PC-9 (cell line): ENCODE data around the gene STARD13. TPM values are rescaled to one million over a fixed set of nuclear protein-coding genes. Genes with fewer than 3 reads are reported as not detected.

Experiments used
- BruUV-seq: library from RNA; stranded (reverse); fragments of 400-500 nt; replicated peaks from 2 replicates; lab custom pipeline; 2021; lab: Mats Ljungman, UMichigan
- CTCF ChIA-PET: fragments of 300-600 bp; sonication (Branson Sonifier 250); formaldehyde crosslinking; loops from one replicate; lab custom pipeline; 2022; ENCODE audit warnings: antibody characterized with exemption; lab: Charles Lee
- POLR2A ChIA-PET: fragments of 300-600 bp; sonication (Branson Sonifier 250); formaldehyde crosslinking; loops from one replicate; lab custom pipeline; 2022; ENCODE audit warnings: antibody characterized with exemption; ENCODE audit not compliant: unreplicated experiment; lab: Charles Lee
- DNase-seq, 2 experiments: peaks; one replicate each; pipeline versions ENCODE4 v3.0.0 to v3.0.0-alpha.2; 2015 to 2022; ENCODE audit warnings: mixed read lengths in 1 of 2
- H2AFZ ChIP-seq: fragments of 200-600 bp; sonication (generic); 2 replicates; pipeline ENCODE4 v1.8.1; 2017; ENCODE audit warnings: antibody characterized with exemption
- H3F3A ChIP-seq: fragments of 200-600 bp; sonication (generic); 2 replicates; pipeline ENCODE4 v1.8.1; 2017; ENCODE audit warnings: antibody characterized with exemption, mild to moderate bottlenecking, low read depth; ENCODE audit not compliant: insufficient read depth
- H3K27ac ChIP-seq: fragments of 200-600 bp; sonication (generic); 2 replicates; pipeline ENCODE4 v1.6.1; 2016; ENCODE audit warnings: mixed run types
- H3K27me3 ChIP-seq: fragments of 200-600 bp; sonication (generic); 2 replicates; pipeline ENCODE4 v1.6.1; 2016; ENCODE audit warnings: low read depth, mixed run types; ENCODE audit not compliant: insufficient read depth
- H3K36me3 ChIP-seq: fragments of 200-600 bp; sonication (generic); 2 replicates; pipeline ENCODE4 v1.6.1; 2016; ENCODE audit warnings: low read depth, mixed run types
- H3K4me1 ChIP-seq: fragments of 200-600 bp; sonication (generic); replicated peaks from 2 replicates; pipeline ENCODE4 v1.6.1; 2016; ENCODE audit warnings: mixed run types; ENCODE audit not compliant: insufficient read depth
- H3K4me2 ChIP-seq: fragments of 200-600 bp; sonication (generic); 2 replicates; pipeline ENCODE4 v1.6.1; 2017; ENCODE audit warnings: mixed run types
- H3K4me3 ChIP-seq: fragments of 200-600 bp; sonication (generic); 2 replicates; pipeline ENCODE4 v1.6.1; 2016; ENCODE audit warnings: mixed run types
- H3K79me2 ChIP-seq: fragments of 200-600 bp; sonication (generic); 2 replicates; pipeline ENCODE4 v1.6.1; 2017; ENCODE audit warnings: low read depth, mixed run types
- H3K9me2 ChIP-seq: fragments of 200-600 bp; sonication (generic); 2 replicates; pipeline ENCODE4 v1.8.1; 2017; ENCODE audit warnings: mild to moderate bottlenecking; ENCODE audit not compliant: insufficient read depth
- H3K9me3 ChIP-seq: fragments of 200-600 bp; sonication (generic); 2 replicates; pipeline ENCODE4 v1.8.1; 2016; ENCODE audit warnings: low read depth; ENCODE audit not compliant: insufficient read depth
- H4K20me1 ChIP-seq: fragments of 200-600 bp; sonication (generic); 2 replicates; pipeline ENCODE4 v1.8.1; 2017; ENCODE audit not compliant: insufficient read depth
- EZH2 ChIP-seq: fragments of 200-600 bp; sonication (generic); IDR thresholded peaks from 2 replicates; pipeline ENCODE4 v1.8.0; 2017; ENCODE audit warnings: antibody characterized with exemption, low read depth
- intact Hi-C: fragments of 100-400 bp; cut with micrococcal nuclease; formaldehyde crosslinking; loops from one replicate; pipeline ENCODE4 v1.10.0; 2022; ENCODE audit not compliant: unreplicated experiment
- total RNA-seq: library from RNA; stranded (reverse); gene quantifications from 2 replicates; pipeline ENCODE4 v1.2.3, GENCODE V29; 2021
- TF ChIP-seq, protein P1 (sequence below): fragments of 200-600 bp; sonication (generic); conservative IDR thresholded peaks from 2 replicates; pipeline ENCODE4 v1.6.1; 2017; ENCODE audit warnings: mixed run types, antibody characterized with exemption, mild to moderate bottlenecking, moderate library complexity

STARD13 gene
- total RNA-seq, 1 experiment from 2014 or later, result 19.6 TPM

- Histone ChIP-seq H3K27me3 (no peaks in the 10 kb centered on the region), H3K9me2 (no peaks in the 10 kb centered on the region), H3K9me3 (no peaks in the 10 kb centered on the region), H3K36me3 (no peaks in the 10 kb centered on the region), H3K4me3 (no peak overlapping the region), H4K20me1 (no peaks in the 10 kb centered on the region), H3K79me2 (no peaks in the 10 kb centered on the region), H3K4me1 (no peaks in the 10 kb centered on the region), H2AFZ (no peak overlapping the region), H3F3A (no peaks in the 10 kb centered on the region), H3K4me2 (no peak overlapping the region), H3K27ac (no peak overlapping the region)
- TF ChIP-seq, protein P1, sequence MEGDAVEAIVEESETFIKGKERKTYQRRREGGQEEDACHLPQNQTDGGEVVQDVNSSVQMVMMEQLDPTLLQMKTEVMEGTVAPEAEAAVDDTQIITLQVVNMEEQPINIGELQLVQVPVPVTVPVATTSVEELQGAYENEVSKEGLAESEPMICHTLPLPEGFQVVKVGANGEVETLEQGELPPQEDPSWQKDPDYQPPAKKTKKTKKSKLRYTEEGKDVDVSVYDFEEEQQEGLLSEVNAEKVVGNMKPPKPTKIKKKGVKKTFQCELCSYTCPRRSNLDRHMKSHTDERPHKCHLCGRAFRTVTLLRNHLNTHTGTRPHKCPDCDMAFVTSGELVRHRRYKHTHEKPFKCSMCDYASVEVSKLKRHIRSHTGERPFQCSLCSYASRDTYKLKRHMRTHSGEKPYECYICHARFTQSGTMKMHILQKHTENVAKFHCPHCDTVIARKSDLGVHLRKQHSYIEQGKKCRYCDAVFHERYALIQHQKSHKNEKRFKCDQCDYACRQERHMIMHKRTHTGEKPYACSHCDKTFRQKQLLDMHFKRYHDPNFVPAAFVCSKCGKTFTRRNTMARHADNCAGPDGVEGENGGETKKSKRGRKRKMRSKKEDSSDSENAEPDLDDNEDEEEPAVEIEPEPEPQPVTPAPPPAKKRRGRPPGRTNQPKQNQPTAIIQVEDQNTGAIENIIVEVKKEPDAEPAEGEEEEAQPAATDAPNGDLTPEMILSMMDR, result no peak
- TF ChIP-seq EZH2, result no peak
- DNase-seq, result no peak
- intact Hi-C loops, result no loop called here
- BruUV-seq, result no TSS peak
- ChIA-PET POLR2A (no interaction called here), CTCF (no interaction called here)
Measured at GRCh38 chr13:33053397-33054066, 232.0 kb downstream of the STARD13 start.
